NB4 (cell line): ENCODE data around the gene MAML2.

Experiments
- CTCF ChIP-seq: IDR thresholded peaks from one replicate; pipeline ENCODE4 v1.5.1; 2012; ENCODE audit warnings: low read depth, low read length
- MYC ChIP-seq: IDR thresholded peaks from 2 replicates; pipeline ENCODE4 v1.6.1; 2011; ENCODE audit warnings: low read depth, low read length
- POLR2A ChIP-seq: IDR thresholded peaks from 2 replicates; pipeline ENCODE4 v1.6.1; 2011; ENCODE audit warnings: mild to moderate bottlenecking; ENCODE audit not compliant: insufficient read length; ENCODE audit errors: extremely low read depth
- TF ChIP-seq, protein P1 (sequence below): IDR thresholded peaks from 2 replicates; pipeline ENCODE4 v1.6.1; 2011; ENCODE audit warnings: low read depth, low read length

GRCh38 chr11:96287822-96288439 is 55.1 kb downstream of the MAML2 start:
- no peak for TF ChIP-seq CTCF
- TF ChIP-seq POLR2A, result no peak
- TF ChIP-seq MYC, result no peak
- TF ChIP-seq, protein P1, sequence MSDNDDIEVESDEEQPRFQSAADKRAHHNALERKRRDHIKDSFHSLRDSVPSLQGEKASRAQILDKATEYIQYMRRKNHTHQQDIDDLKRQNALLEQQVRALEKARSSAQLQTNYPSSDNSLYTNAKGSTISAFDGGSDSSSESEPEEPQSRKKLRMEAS, result no peak
